ENCODE data around the gene CDH13.

CDH13 gene

GRCh38 chr16:82651921-82652601 lies 25.3 kb downstream of the CDH13 start:
- FAIRE-seq (no peak), DNase-seq (ENCODE audit: low spot score) (no peak)

DNA sequence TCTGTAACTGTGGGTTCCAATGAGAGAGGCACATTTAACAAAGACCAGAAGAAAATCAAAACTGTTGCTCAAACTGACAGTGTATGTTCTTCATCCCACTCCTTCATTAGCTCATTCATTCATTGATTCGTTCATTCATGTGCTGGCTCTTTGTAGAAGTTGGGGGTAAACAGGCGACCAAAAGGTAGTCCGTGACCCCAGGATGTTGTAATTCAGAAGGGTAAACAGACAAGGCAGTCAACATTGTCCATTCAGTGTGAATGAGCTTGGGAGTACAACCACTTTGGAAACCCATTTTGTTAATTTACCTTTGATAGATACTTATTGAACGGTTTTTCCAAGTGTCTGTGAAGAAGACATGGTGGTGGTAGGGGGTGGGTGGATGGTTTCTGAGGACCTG lies 26.1 kb downstream of the CDH13 start:
- no peak for FAIRE-seq
- DNase-seq (ENCODE audit: low spot score): no peak

DNA sequence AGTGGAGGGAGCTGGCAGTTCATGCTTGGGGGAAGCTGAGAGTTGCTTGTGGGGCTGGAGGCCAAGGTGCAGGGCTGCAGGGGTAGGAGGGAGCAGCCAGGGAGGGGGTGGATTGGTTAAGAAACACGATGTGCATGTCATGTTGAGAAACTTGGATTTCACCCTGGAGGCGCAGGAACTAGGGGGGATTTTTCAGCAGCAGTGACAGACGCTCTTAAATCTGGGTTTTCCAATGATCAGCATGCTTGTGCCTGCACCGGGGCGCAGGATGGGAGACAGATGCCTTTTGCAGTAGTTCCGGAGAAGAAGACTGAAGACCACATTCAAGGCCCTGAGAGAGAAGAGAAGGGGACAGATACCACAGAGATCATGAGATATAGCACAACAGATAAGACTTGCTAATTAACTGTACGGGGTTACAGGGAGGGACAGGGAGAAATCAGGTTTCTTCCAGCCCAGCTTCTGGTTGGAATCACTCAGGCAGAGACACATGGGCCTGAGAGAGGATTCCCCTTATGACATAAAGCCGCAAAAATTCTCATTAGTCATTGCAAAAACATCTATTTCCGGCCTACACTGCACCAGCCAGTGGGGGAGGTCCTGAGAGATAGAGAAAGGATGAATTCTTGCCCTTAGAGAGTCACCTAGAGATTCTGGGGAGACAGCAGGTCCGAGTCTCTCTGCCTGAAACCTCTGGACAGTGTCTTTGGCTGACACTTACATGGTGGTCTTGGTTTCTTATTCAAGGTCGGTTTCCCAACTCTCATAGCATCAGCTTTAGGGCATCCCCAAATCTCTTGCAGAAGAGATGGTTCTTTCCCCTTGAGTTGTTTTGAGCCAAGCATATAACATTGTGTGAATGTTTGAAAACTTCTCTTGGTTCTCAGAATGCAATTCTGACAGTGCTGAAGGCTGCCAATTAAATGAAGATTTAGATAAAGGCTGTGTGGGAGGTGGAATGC lies 27.1 kb downstream of the CDH13 start:
- FAIRE-seq: no peak
- DNase-seq (ENCODE audit: low spot score): peak; percentile 84

- FAIRE-seq: no peak
- peak; percentile 70 for DNase-seq (ENCODE audit: low spot score)
These were observed 28.4 kb downstream of the CDH13 start for GRCh38 chr16:82655072-82655714.

GRCh38 chr16:82655720-82656490 lies 29.1 kb downstream of the CDH13 start:
- DNase-seq (ENCODE audit: low spot score) (no peak), FAIRE-seq (no peak)

GRCh38 chr16:82657239-82657638 lies 30.5 kb downstream of the CDH13 start:
- no peak for FAIRE-seq
- no peak for DNase-seq (ENCODE audit: low spot score)

DNA sequence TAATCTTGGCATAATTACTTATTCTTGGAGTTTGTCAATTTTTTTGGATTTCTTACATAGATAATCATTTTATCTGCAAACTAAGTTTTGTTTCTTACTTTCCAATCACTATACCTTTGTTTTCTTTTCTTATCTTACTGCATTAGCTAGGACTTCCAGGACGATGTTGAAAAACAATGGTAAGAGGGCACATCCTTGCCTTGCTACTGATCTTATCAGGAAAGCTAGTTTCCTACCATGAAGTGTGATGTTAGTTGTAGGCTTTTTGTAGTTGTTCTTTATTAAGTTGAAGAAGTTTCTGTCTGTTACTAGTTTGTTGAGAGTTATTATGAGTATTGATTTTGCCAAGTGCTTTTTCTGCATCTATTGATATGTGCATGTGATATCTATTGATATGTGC lies 31.0 kb downstream of the CDH13 start:
- no peak for FAIRE-seq
- no peak for DNase-seq (ENCODE audit: low spot score)

DNA sequence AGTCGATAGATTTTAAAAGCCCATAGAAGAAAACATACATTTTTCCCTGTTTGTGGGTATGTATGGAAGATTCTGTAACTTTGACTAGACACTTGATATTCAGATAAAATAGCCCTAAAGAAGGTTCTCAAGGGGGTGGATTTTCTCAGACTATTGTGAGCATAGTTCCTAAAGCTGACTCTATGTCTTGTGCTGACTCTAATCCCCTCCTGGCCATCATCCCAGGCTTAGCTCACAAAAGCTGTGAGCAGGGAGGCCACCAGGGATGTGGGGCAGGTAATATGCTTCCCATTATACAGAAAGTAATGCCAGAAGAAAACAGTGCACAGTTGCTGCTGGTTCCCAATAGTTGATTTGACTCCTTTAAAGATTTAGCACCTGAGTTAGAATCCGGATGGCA lies 32.0 kb downstream of the CDH13 start:
- FAIRE-seq (no peak), DNase-seq (ENCODE audit: low spot score) (no peak)

DNA sequence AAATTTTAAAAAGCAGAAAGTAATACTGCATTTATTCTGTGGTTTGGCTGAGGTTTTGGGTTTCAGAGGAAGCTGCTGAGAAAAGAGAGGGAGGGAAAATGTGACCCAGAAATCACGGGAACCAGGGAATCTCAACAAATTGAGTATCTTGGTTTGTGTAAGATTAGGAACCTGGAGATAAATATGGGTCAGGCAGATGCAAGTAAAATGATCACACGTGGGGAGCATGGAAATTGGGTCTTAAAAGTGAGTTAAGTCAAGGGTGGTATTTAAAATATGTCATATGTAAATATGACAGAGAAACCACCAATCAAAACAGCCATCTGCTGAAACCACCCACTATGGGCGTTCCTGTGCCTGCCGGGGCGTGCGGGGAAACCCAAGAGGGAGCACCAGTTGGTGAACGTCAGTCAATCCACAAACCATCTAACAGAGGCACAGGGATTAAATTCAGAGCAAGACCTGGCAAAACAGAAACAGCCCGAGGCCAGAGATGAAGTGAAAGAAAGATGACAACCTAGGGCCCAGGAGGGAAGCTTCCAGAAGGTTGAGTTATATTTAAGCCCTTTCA lies 33.4 kb downstream of the CDH13 start:
- no peak for FAIRE-seq
- no peak for DNase-seq (ENCODE audit: low spot score)

DNA sequence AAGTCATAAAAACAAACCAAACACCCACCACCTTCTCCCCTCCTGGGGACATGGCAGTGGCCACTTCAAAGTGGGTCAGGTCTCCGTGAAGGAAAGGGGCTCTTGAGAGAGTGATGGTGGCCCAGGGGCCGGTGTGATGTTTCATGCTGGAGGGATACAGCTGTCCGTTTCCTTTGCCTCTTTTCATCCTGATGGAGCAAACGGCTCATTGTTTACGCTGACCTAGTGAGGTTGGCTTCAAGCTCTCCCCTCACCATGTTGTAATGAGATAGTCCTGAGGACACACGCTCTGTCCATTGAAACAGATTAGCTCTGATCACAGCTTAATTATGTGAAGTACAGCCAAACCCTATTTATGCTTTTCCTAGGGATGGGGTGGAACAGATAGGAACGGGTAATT lies 34.2 kb downstream of the CDH13 start:
- no peak for DNase-seq (ENCODE audit: low spot score)
- no peak for FAIRE-seq

GRCh38 chr16:82664181-82664580 lies 37.4 kb downstream of the CDH13 start:
- DNase-seq (ENCODE audit: low spot score): no peak
- FAIRE-seq: no peak

DNA sequence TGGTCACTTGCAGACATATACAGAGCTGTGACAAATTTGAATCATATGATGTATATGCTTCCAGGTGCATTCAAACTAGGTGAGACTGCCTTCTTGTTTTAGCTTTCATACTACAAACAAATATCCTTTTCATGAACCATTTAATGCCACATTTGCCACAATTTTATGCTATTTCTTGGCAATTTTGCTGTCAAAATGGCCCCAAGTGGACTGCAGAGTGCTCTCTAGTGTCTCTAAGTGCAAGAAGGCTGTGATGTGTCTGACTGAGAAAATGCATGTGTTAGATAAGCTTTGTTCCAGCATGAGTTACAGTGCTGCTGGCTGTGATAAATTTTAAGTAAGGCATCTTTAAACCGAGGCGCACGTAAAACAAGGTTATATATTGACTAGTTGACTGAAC lies 38.3 kb downstream of the CDH13 start:
- no peak for FAIRE-seq
- DNase-seq (ENCODE audit: low spot score): no peak

GRCh38 chr16:82667437-82667836 lies 40.7 kb downstream of the CDH13 start:
- no peak for FAIRE-seq

DNA sequence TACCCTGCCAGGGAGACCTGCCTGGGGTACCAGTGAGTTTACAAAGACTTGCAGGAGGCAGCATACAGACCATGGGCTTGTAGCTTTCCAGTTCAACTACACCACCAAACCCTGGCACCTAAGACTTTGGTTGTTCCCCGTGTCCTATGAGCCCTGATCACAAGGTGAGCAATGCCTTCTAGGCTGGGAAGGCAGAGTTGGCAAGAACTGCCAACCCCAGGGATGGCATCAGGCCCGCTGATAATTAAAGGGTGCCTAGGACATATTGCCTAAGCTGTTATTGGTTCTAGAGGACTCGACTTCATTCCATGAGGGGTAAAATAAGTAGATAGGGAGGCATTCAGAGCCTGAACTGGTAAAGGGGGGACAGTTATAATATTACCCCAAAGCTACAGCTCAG lies 41.3 kb downstream of the CDH13 start:
- DNase-seq (ENCODE audit: low spot score) (no peak), FAIRE-seq (no peak)

More at GRCh38 chr16:82667437-82667836, 40.7 kb downstream of the CDH13 start:
- no peak for DNase-seq (ENCODE audit: low spot score)

- FAIRE-seq: no peak
- no peak for DNase-seq (ENCODE audit: low spot score)
These were observed 45.0 kb downstream of the CDH13 start for GRCh38 chr16:82671741-82672140.

DNA sequence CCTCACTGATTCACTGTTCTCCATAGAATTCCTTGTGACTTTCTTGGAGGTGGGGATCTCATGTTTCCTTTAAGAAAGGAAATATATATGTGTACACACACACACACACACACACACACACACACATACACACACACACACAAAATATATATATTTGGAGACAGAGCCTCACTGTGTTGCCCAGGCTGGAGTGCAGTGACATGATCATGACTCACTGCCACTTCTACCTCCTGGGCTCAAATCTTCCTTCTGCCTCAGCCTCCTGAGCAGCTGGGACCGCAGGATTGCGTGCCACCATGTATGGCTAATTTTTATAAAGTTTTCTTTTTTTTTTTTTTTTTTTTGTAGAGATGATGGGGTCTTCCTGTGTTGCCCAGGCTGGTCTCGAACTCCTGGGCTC lies 45.9 kb downstream of the CDH13 start:
- no peak for DNase-seq (ENCODE audit: low spot score)
- FAIRE-seq: no peak

GRCh38 chr16:82675300-82675699 lies 48.5 kb downstream of the CDH13 start:
- DNase-seq (ENCODE audit: low spot score): no peak
- no peak for FAIRE-seq

- no peak for DNase-seq (ENCODE audit: low spot score)
- FAIRE-seq: no peak
These were observed 54.8 kb downstream of the CDH13 start for GRCh38 chr16:82681592-82681991.

- no peak for FAIRE-seq
- no peak for DNase-seq (ENCODE audit: low spot score)
These were observed 56.0 kb downstream of the CDH13 start for GRCh38 chr16:82682767-82683166.

DNA sequence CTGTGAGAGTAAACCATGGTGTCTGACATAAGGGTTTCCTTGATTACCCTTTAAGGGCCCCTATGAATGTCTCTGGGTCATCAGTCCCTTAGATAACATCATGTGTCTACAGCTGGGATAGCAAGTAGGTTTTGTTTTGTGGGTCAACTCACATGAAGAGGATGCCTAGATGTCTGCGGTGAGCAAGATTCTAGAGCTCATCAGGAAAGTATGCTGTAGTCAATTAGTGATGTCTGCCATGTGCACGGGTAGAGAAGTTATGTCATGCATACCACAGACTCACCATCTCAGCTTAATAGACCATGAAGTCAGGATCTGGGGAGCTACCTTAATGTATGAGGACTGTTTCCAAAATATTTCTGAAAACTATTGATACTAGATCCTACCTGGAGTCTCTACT lies 57.5 kb downstream of the CDH13 start:
- no peak for DNase-seq (ENCODE audit: low spot score)
- FAIRE-seq: no peak

- DNase-seq (ENCODE audit: low spot score): no peak
- no peak for FAIRE-seq
These were observed 58.8 kb downstream of the CDH13 start for GRCh38 chr16:82685526-82685925.

Measured in urothelium cell line (cell line).